Endothelial cell of umbilical vein (primary cell): ENCODE measurements around the gene CAMK2D. TPM values are rescaled to one million over a fixed set of nuclear protein-coding genes. Genes with fewer than 3 reads are reported as not detected.

ENCODE experiments used
- BruUV-seq: library from RNA; stranded (reverse); fragments of 400-500 nt; replicated peaks from 2 replicates; lab custom pipeline; 2021; lab: Mats Ljungman, UMichigan
- CTCF ChIA-PET: fragments of 300-600, 350-600 bp; sonication (Branson Sonifier 250); formaldehyde crosslinking; loops from one replicate; lab custom pipeline; 2021; ENCODE audit warnings: antibody characterized with exemption, inconsistent platforms; lab: Charles Lee
- POLR2A ChIA-PET: fragments of 300-600, 350-600 bp; sonication (Branson Sonifier 250); formaldehyde crosslinking; loops from one replicate; lab custom pipeline; 2021; ENCODE audit warnings: antibody characterized with exemption, inconsistent platforms; lab: Charles Lee
- DNase-seq: peaks from one replicate; pipeline ENCODE4 v3.0.0-alpha.2; 2011; ENCODE audit warnings: low read depth, low spot score
- FAIRE-seq: peaks from 2 replicates; lab custom pipeline; 2011; peaks lifted over from hg19 to GRCh38; lab: Jason Lieb, UNC
- H2AFZ ChIP-seq: 2 replicates; pipeline ENCODE4 v1.6.0; 2012; ENCODE audit warnings: low read depth, low read length, control low read depth, inconsistent platforms
- H3K27ac ChIP-seq: 2 replicates; pipeline ENCODE4 v1.5.1; 2011; ENCODE audit warnings: low read depth, mild to moderate bottlenecking, control low read depth, low read length, moderate library complexity; ENCODE audit not compliant: insufficient read depth
- H3K27me3 ChIP-seq, 2 experiments: 2 replicates each; pipeline versions ENCODE4 v1.6.0 to v1.6.1; 2011; ENCODE audit warnings: low read length in 2 of 2, mixed read lengths in 1 of 2; ENCODE audit not compliant: control insufficient read depth in 2 of 2, insufficient read depth in 2 of 2
- H3K36me3 ChIP-seq, 2 experiments: 2 replicates in 1 of 2; 3 replicates in 1 of 2; pipeline ENCODE4 v1.5.1; 2011; ENCODE audit warnings: low read length in 2 of 2, mild to moderate bottlenecking in 1 of 2, moderate library complexity in 1 of 2; ENCODE audit not compliant: control insufficient read depth in 2 of 2, insufficient read depth in 2 of 2; ENCODE audit errors: extremely low read depth in 1 of 2
- H3K4me1 ChIP-seq: 3 replicates; pipeline ENCODE4 v1.5.1; 2011; ENCODE audit warnings: mild to moderate bottlenecking, low read length; ENCODE audit not compliant: control insufficient read depth, insufficient read depth; ENCODE audit errors: extremely low read depth
- H3K4me2 ChIP-seq: 2 replicates; pipeline ENCODE4 v1.6.1; 2011; ENCODE audit warnings: low read length, control low read depth, mixed read lengths; ENCODE audit not compliant: insufficient read depth
- H3K4me3 ChIP-seq, 3 experiments: fragments of 200-600 bp in 1 of 3; sonication (generic), shearing (Covaris generic) in 1 of 3; replicated peaks in 1 of 3; 2 replicates each; pipeline ENCODE4 v1.5.1; 2011 to 2016; ENCODE audit warnings: control low read depth in 3 of 3, low read length in 3 of 3, mild to moderate bottlenecking in 2 of 3, inconsistent platforms in 1 of 3, low read depth in 1 of 3, moderate library complexity in 1 of 3; ENCODE audit not compliant: insufficient read depth in 1 of 3
- H3K79me2 ChIP-seq: 2 replicates; pipeline ENCODE4 v1.6.0; 2012; ENCODE audit warnings: low read length, inconsistent platforms; ENCODE audit not compliant: control insufficient read depth, insufficient read depth
- H3K9ac ChIP-seq: replicated peaks from 2 replicates; pipeline ENCODE3; 2011; ENCODE audit warnings: low read length, control low read depth; ENCODE audit not compliant: insufficient read depth; ENCODE audit errors: extremely low read depth
- H3K9me1 ChIP-seq: replicated peaks from 3 replicates; pipeline ENCODE4 v1.6.0; 2011; ENCODE audit warnings: mild to moderate bottlenecking, low read length; ENCODE audit not compliant: control insufficient read depth, insufficient read depth; ENCODE audit errors: extremely low read depth
- H3K9me3 ChIP-seq: replicated peaks from 2 replicates; pipeline ENCODE4 v1.5.1; 2012; ENCODE audit warnings: low read length, inconsistent platforms; ENCODE audit not compliant: control insufficient read depth, insufficient read depth
- H4K20me1 ChIP-seq: replicated peaks from 2 replicates; pipeline ENCODE3; 2011; ENCODE audit warnings: mild to moderate bottlenecking, low read length; ENCODE audit not compliant: control insufficient read depth, insufficient read depth; ENCODE audit errors: extremely low read depth
- CTCF ChIP-seq, 2 donors: IDR thresholded peaks; 1 replicate in 1 of 2; 2 replicates in 1 of 2; pipeline ENCODE4 v1.5.1; 2011; ENCODE audit warnings: low read length in 2 of 2, mild to moderate bottlenecking in 2 of 2, moderate library complexity in 2 of 2, control low read depth in 1 of 2, inconsistent platforms in 1 of 2, low read depth in 1 of 2; ENCODE audit not compliant: insufficient read depth in 1 of 2; ENCODE audit errors: extremely low read depth in 1 of 2
- GATA2 ChIP-seq: IDR thresholded peaks from 2 replicates; pipeline ENCODE4 v1.7.0; 2011; ENCODE audit warnings: low read depth, mild to moderate bottlenecking, moderate library complexity, mixed read lengths, low read length; ENCODE audit not compliant: insufficient read length, insufficient read depth
- MAX ChIP-seq: IDR thresholded peaks from 2 replicates; pipeline ENCODE4 v1.6.1; 2011; ENCODE audit not compliant: insufficient read depth, insufficient read length
- POLR2A ChIP-seq: IDR thresholded peaks from 2 replicates; pipeline ENCODE4 v1.6.1; 2012; ENCODE audit warnings: low read depth, mild to moderate bottlenecking, control low read depth, low read length
- POLR2AphosphoS5 ChIP-seq: IDR thresholded peaks from 2 replicates; pipeline ENCODE4 v1.6.1; 2012; ENCODE audit warnings: low read depth, mild to moderate bottlenecking, control low read depth, low read length, moderate library complexity; ENCODE audit not compliant: insufficient read depth
- dilution Hi-C: fragments of 300-500 bp; cut with MboI; formaldehyde crosslinking; loops from one replicate; pipeline ENCODE4 v1.15.0; 2019; ENCODE audit warnings: low sequenced_read_pairs; ENCODE audit not compliant: extremely low pct_ligation_motif_present
- intact Hi-C: fragments of 100-400 bp; cut with micrococcal nuclease; formaldehyde crosslinking; loops from one replicate; pipeline ENCODE4 v1.10.0; 2022
- polyA plus RNA-seq, 4 experiments: library from polyadenylated mRNA; depleted of rRNA in 3 of 4; stranded (reverse) in 3 of 4; unstranded in 1 of 4; fragments of >200 nt; gene quantifications; 2 replicates each; pipeline versions ENCODE4 v1.2.1 to v1.2.3, GENCODE V29; 2011 to 2012; ENCODE audit warnings: missing spikeins in 1 of 4
- total RNA-seq: library from RNA; stranded (reverse); gene quantifications from 2 replicates; pipeline ENCODE4 v1.2.3, GENCODE V29; 2021

CAMK2D gene
- total and polyA plus RNA-seq, 2 donors (not counting 3 experiments of a cell fraction or from before 2014, with no cell fraction given), result 10.4 to 30.7 TPM

GRCh38 chr4:113495790-113496189 is 265.7 kb downstream of the CAMK2D start:
- intact Hi-C loops, result no loop called here
- POLR2A ChIA-PET, result no interaction called here
- Histone ChIP-seq H3K4me3 (no peak overlapping the region), H2AFZ (no peak overlapping the region), H3K4me2 (no peak overlapping the region), H3K9me1 (no peaks in the 10 kb centered on the region), H3K9me3 (no peaks in the 10 kb centered on the region), H4K20me1 (no peaks in the 10 kb centered on the region), H3K36me3 (peaks cover 0 to 2% of the 10 kb centered on the region in 2 experiments), H3K4me1 (no peaks in the 10 kb centered on the region), H3K9ac (no peak overlapping the region), H3K27ac (no peak overlapping the region), H3K27me3 (no peaks in the 10 kb centered on the region), H3K79me2 (no peaks in the 10 kb centered on the region)
- TF ChIP-seq POLR2AphosphoS5 (no peak), CTCF (IDR thresholded peaks at IDR 0.05; ENCODE audit: extremely low read depth in 1 of 2, insufficient read depth in 1 of 2, low read depth in 1 of 2, low read length in 2 of 2) (no peak)
- FAIRE-seq (no peak), DNase-seq (no peak)
- dilution Hi-C loops, result no loop called here
- CTCF ChIA-PET, result interaction anchor here (1.3 kb wide), 1 partner anchor 27 kb away, joined by 4 read pairs; no protein-coding TSS in a partner anchor
- BruUV-seq, result no TSS peak

GRCh38 chr4:113483131-113483530 is 278.4 kb downstream of the CAMK2D start:
- no peaks in the 10 kb centered on the region for H3K27me3 ChIP-seq
- DNase-seq, result no peak
- no peaks in the 10 kb centered on the region for H3K9me1 ChIP-seq
- H3K9ac ChIP-seq, result no peak overlapping the region
- no peaks in the 10 kb centered on the region for H3K79me2 ChIP-seq
- no peak overlapping the region for H3K4me3 ChIP-seq
- no peaks in the 10 kb centered on the region for H4K20me1 ChIP-seq
- dilution Hi-C loops (no loop called here), intact Hi-C loops (no loop called here)
- no peak overlapping the region for H3K27ac ChIP-seq
- no peak for TF ChIP-seq MAX
- no peak for TF ChIP-seq GATA2
- no peak for TF ChIP-seq CTCF (IDR thresholded peaks at IDR 0.05; ENCODE audit: extremely low read depth in 1 of 2, insufficient read depth in 1 of 2, low read depth in 1 of 2, low read length in 2 of 2)
- no peak for TF ChIP-seq POLR2A
- H3K4me1 ChIP-seq, result no peaks in the 10 kb centered on the region
- no TSS peak for BruUV-seq
- H3K4me2 ChIP-seq, result no peak overlapping the region
- ChIA-PET POLR2A (no interaction called here), CTCF (interaction anchor here (2.2 kb wide), 1 partner anchor 15 kb away, joined by 7 read pairs; no protein-coding TSS in a partner anchor)
- no peak for FAIRE-seq
- no peaks in the 10 kb centered on the region for H3K9me3 ChIP-seq
- H3K36me3 ChIP-seq, result no peaks in the 10 kb centered on the region
- no peak overlapping the region for H2AFZ ChIP-seq
